DND-41 (cell line): ENCODE measurements around the gene ENPP1.
"Not testable (repeated sequence)": the region's sequence is repeated elsewhere in the genome, so short reads cannot be mapped to it uniquely, and the experiment has no call there.

Experiments
- ATAC-seq: fragments of 200-7000 bp; cut with Tn5 transposase; 3 replicates; pipeline ENCODE4 v1.9.1; 2021; ENCODE audit warnings: low read depth; ENCODE audit not compliant: insufficient read depth
- DNase-seq: peaks from one replicate; pipeline ENCODE4 v3.0.0-alpha.2; 2020
- H2AFZ ChIP-seq: 2 replicates; pipeline ENCODE4 v1.6.0; 2012; ENCODE audit warnings: low read depth, low read length
- H3K27ac ChIP-seq: 2 replicates; pipeline ENCODE4 v1.5.1; 2012; ENCODE audit warnings: low read length, inconsistent platforms
- H3K27me3 ChIP-seq: fragments of 200-600 bp; sonication (generic); 2 replicates; pipeline ENCODE4 v1.6.0; 2012; ENCODE audit warnings: low read length, mild to moderate bottlenecking, inconsistent platforms; ENCODE audit not compliant: insufficient read depth, poor library complexity
- H3K36me3 ChIP-seq: 2 replicates; pipeline ENCODE4 v1.5.1; 2012; ENCODE audit warnings: low read length, inconsistent platforms; ENCODE audit not compliant: insufficient read depth
- H3K4me1 ChIP-seq: 2 replicates; pipeline ENCODE4 v1.5.1; 2012; ENCODE audit warnings: mild to moderate bottlenecking, low read length; ENCODE audit not compliant: insufficient read depth
- H3K4me2 ChIP-seq: 2 replicates; pipeline ENCODE4 v1.6.0; 2012; ENCODE audit warnings: mild to moderate bottlenecking, moderate library complexity, low read length, inconsistent platforms; ENCODE audit not compliant: insufficient read depth
- H3K4me3 ChIP-seq, 2 experiments: fragments of 200-600 bp in 1 of 2; shearing (Covaris generic) in 1 of 2; 2 replicates each; pipeline ENCODE4 v1.5.1; 2012 to 2016; ENCODE audit warnings: inconsistent platforms in 2 of 2, low read length in 2 of 2, mild to moderate bottlenecking in 2 of 2, low read depth in 1 of 2, moderate library complexity in 1 of 2
- H3K79me2 ChIP-seq: 2 replicates; pipeline ENCODE4 v1.6.0; 2012; ENCODE audit warnings: low read length, inconsistent platforms; ENCODE audit not compliant: insufficient read depth
- H3K9ac ChIP-seq: 2 replicates; pipeline ENCODE4 v1.6.0; 2012; ENCODE audit warnings: low read depth, mild to moderate bottlenecking, inconsistent platforms, low read length, moderate library complexity
- H3K9me3 ChIP-seq: 2 replicates; pipeline ENCODE4 v1.5.1; 2012; ENCODE audit warnings: low read length, moderate library complexity, mild to moderate bottlenecking, inconsistent platforms; ENCODE audit not compliant: insufficient read depth, severe bottlenecking
- H4K20me1 ChIP-seq: 2 replicates; pipeline ENCODE4 v1.6.0; 2012; ENCODE audit warnings: low read length; ENCODE audit not compliant: insufficient read depth
- EZH2 ChIP-seq: IDR thresholded peaks from 3 replicates; pipeline ENCODE4 v1.6.1; 2012; ENCODE audit warnings: borderline replicate concordance, low read depth, mild to moderate bottlenecking, moderate library complexity, low read length, inconsistent platforms; ENCODE audit not compliant: severe bottlenecking
- TF ChIP-seq, protein P1 (sequence below): IDR thresholded peaks from 2 replicates; pipeline ENCODE4 v1.5.1; 2012; ENCODE audit warnings: borderline replicate concordance, low read length, moderate library complexity, mild to moderate bottlenecking; ENCODE audit not compliant: poor library complexity, severe bottlenecking; ENCODE audit errors: extremely low read depth

Gene ENPP1

DNA sequence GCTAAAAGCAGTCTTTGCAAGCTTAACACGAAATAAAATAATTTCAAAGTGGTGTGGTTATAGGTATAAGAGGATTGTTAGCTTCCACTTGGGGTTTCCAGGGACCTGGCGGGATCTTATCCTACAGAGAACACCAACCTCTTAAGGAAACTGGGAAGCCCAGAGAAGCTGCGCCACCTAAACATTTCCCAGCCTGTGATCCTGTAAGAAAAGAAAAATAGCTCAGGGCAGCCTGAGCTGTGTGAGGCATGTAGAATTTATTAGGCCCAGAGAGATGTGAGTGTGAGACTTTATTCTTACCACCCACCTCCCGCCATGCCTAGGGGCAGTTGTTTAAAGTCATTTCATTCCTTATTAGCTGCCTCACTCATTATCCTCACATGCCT lies 89.2 kb downstream of the ENPP1 start:
- no peak for TF ChIP-seq EZH2
- TF ChIP-seq, protein P1, sequence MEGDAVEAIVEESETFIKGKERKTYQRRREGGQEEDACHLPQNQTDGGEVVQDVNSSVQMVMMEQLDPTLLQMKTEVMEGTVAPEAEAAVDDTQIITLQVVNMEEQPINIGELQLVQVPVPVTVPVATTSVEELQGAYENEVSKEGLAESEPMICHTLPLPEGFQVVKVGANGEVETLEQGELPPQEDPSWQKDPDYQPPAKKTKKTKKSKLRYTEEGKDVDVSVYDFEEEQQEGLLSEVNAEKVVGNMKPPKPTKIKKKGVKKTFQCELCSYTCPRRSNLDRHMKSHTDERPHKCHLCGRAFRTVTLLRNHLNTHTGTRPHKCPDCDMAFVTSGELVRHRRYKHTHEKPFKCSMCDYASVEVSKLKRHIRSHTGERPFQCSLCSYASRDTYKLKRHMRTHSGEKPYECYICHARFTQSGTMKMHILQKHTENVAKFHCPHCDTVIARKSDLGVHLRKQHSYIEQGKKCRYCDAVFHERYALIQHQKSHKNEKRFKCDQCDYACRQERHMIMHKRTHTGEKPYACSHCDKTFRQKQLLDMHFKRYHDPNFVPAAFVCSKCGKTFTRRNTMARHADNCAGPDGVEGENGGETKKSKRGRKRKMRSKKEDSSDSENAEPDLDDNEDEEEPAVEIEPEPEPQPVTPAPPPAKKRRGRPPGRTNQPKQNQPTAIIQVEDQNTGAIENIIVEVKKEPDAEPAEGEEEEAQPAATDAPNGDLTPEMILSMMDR = no peak
- Histone ChIP-seq H3K9ac (no peak overlapping the region), H3K27ac (no peak overlapping the region), H3K9me3 (peaks cover 2% of the 10 kb centered on the region), H3K27me3 (no peaks in the 10 kb centered on the region), H3K4me2 (no peak overlapping the region), H2AFZ (no peak overlapping the region), H4K20me1 (no peaks in the 10 kb centered on the region), H3K4me3 (no peak overlapping the region), H3K4me1 (no peaks in the 10 kb centered on the region), H3K79me2 (no peaks in the 10 kb centered on the region), H3K36me3 (no peaks in the 10 kb centered on the region)
- no peak for ATAC-seq
- DNase-seq = no peak

GRCh38 chr6:131897621-131898020 lies 89.8 kb downstream of the ENPP1 start:
- Histone ChIP-seq H3K9me3 (peaks cover 2% of the 10 kb centered on the region), H3K79me2 (no peaks in the 10 kb centered on the region), H3K4me3 (no peak overlapping the region), H3K4me1 (no peaks in the 10 kb centered on the region), H3K36me3 (no peaks in the 10 kb centered on the region), H3K4me2 (no peak overlapping the region), H4K20me1 (no peaks in the 10 kb centered on the region), H3K27ac (no peak overlapping the region), H2AFZ (no peak overlapping the region), H3K9ac (no peak overlapping the region), H3K27me3 (no peaks in the 10 kb centered on the region)
- no peak for DNase-seq
- no peak for ATAC-seq
- TF ChIP-seq, protein P1 = no peak
- no peak for TF ChIP-seq EZH2

DNA sequence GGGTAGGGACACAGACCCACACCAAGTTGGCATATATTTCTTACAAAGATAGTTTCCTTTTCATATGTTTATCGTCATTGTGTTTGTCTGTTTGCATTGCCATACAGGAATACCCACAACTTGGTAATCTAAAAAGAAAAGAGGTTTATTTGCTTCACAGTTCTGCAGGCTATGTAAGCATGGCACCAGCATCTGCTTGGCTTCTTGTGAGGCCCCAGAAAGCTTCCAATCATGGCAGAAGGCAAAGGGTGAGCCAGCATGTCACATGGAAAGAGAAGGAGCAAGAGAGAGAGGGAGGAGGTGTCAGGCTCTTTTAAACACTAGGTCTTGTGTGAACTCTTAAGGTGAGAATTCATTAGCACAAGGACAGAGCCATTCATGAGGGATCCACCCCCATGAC lies 90.9 kb downstream of the ENPP1 start:
- Histone ChIP-seq H2AFZ (no peak overlapping the region), H3K4me1 (no peaks in the 10 kb centered on the region), H4K20me1 (no peaks in the 10 kb centered on the region), H3K27ac (no peak overlapping the region), H3K9me3 (peaks cover 2% of the 10 kb centered on the region), H3K36me3 (no peaks in the 10 kb centered on the region), H3K4me2 (no peak overlapping the region), H3K27me3 (no peaks in the 10 kb centered on the region), H3K4me3 (no peak overlapping the region), H3K79me2 (no peaks in the 10 kb centered on the region), H3K9ac (no peak overlapping the region)
- ATAC-seq = no peak
- no peak for DNase-seq
- TF ChIP-seq, protein P1 = no peak
- TF ChIP-seq EZH2 = no peak

DNA sequence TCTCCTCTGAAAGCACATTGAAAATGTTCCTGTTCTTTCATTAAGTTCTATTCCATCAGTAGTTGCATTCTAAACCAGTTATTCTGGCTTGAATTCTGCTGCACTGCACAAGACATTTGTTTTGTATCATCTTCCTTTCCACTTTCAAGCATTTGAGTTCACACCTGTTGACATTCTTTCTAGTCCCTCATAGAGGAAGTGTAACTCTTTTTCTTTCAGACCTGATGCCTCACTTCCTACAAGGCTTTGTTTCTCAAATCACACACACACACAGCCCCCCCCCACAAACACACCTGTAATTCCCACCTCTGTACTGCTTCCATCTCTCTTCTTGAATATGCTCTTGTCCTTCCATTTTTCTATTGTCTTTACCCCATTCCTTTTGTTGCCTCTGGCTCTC lies 92.4 kb downstream of the ENPP1 start:
- TF ChIP-seq EZH2 = no peak
- TF ChIP-seq, protein P1 = no peak

GRCh38 chr6:131901326-131901873 lies 93.6 kb downstream of the ENPP1 start:
- not testable (repeated sequence) for H3K4me3 ChIP-seq, H3K9me3 ChIP-seq, H3K9ac ChIP-seq, H3K79me2 ChIP-seq, H3K36me3 ChIP-seq, H3K27me3 ChIP-seq, H4K20me1 ChIP-seq, DNase-seq, H3K27ac ChIP-seq, H3K4me1 ChIP-seq, H2AFZ ChIP-seq, ATAC-seq, H3K4me2 ChIP-seq

More for the DNA sequence above, 92.4 kb downstream of the ENPP1 start:
- no peak overlapping the region for H3K4me2 ChIP-seq
- DNase-seq (no peak), ATAC-seq (no peak)
- H3K4me1 ChIP-seq = no peaks in the 10 kb centered on the region
- no peaks in the 10 kb centered on the region for H3K36me3 ChIP-seq
- H3K79me2 ChIP-seq = no peaks in the 10 kb centered on the region
- H4K20me1 ChIP-seq = no peaks in the 10 kb centered on the region
- peaks cover 2% of the 10 kb centered on the region for H3K9me3 ChIP-seq
- H3K27me3 ChIP-seq = no peaks in the 10 kb centered on the region
- no peak overlapping the region for H3K9ac ChIP-seq
- no peak overlapping the region for H3K27ac ChIP-seq
- H2AFZ ChIP-seq = no peak overlapping the region
- no peak overlapping the region for H3K4me3 ChIP-seq
